ENCODE measurements around the gene PTP4A2.

DNA sequence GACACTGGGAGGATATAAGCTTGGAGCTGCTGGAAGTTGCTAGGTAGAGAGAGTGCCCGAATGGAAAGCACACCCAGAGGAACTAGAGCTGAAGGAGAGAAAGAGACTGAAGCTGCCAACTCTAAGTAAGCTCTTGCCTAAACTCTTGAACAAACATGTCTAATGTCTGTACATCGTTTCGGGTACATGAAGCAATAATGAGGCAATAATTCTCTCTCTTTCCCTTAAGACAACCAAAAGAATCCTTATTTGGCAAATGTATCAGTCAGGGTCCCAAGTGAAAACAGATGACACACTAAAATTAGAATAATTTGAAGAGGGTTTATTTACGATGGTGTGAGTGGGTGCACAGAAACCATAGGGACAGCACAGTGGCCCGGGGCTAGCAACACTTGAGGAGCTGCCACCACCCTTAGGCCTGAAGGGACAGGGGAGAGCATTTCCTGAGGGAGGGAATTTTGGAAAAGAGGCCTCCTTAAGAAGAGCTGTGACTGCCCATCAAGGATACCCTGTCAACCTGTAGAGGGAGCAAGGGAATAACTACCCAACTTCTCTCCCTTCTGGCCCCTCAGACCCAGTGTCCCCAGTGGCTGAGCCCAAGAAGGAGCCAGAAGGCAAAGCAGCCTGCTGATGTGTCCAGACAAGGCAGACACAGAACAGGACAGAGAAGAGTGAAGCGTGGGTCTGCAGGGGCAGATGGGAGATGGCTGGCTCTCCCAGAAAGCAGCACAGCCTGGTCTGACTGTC is 39.4 kb upstream of the PTP4A2 start:
- TF ChIP-seq, protein P1, sequence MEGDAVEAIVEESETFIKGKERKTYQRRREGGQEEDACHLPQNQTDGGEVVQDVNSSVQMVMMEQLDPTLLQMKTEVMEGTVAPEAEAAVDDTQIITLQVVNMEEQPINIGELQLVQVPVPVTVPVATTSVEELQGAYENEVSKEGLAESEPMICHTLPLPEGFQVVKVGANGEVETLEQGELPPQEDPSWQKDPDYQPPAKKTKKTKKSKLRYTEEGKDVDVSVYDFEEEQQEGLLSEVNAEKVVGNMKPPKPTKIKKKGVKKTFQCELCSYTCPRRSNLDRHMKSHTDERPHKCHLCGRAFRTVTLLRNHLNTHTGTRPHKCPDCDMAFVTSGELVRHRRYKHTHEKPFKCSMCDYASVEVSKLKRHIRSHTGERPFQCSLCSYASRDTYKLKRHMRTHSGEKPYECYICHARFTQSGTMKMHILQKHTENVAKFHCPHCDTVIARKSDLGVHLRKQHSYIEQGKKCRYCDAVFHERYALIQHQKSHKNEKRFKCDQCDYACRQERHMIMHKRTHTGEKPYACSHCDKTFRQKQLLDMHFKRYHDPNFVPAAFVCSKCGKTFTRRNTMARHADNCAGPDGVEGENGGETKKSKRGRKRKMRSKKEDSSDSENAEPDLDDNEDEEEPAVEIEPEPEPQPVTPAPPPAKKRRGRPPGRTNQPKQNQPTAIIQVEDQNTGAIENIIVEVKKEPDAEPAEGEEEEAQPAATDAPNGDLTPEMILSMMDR (IDR thresholded peaks at IDR 0.05), result no peak
- TF ChIP-seq POLR2A (IDR thresholded peaks at IDR 0.05), result no peak
